DLD1 (cell line): Measurements from ENCODE around the gene GALNTL6.
"Not testable (repeated sequence)": the region's sequence is repeated elsewhere in the genome, so short reads cannot be mapped to it uniquely, and the experiment has no call there.

Experiments
- in situ Hi-C: cut with HindIII; loops from 2 replicates; pipeline ENCODE4 v1.10.0; 2017; ENCODE audit warnings: low sequenced_read_pairs

The GALNTL6 gene

GRCh38 chr4:172838943-172839342 is 1025.7 kb downstream of the GALNTL6 start:
- in situ Hi-C loops: no loop called here

GRCh38 chr4:172842779-172843178 is 1029.6 kb downstream of the GALNTL6 start:
- in situ Hi-C loops: no loop called here

GRCh38 chr4:172843192-172843591 is 1030.0 kb downstream of the GALNTL6 start:
- in situ Hi-C loops: no loop called here

GRCh38 chr4:172844556-172844955 is 1031.4 kb downstream of the GALNTL6 start:
- in situ Hi-C loops: no loop called here

GRCh38 chr4:172845281-172845680 is 1032.1 kb downstream of the GALNTL6 start:
- in situ Hi-C loops: no loop called here

- in situ Hi-C loops: no loop called here
These were observed 1037.6 kb downstream of the GALNTL6 start for GRCh38 chr4:172850838-172851237.

GRCh38 chr4:172851534-172851933 is 1038.3 kb downstream of the GALNTL6 start:
- in situ Hi-C loops: no loop called here

GRCh38 chr4:172857026-172857425 is 1043.8 kb downstream of the GALNTL6 start:
- in situ Hi-C loops: no loop called here

GRCh38 chr4:172858731-172859230 is 1045.6 kb downstream of the GALNTL6 start:
- in situ Hi-C loops: no loop called here

GRCh38 chr4:172865103-172865502 is 1051.9 kb downstream of the GALNTL6 start:
- in situ Hi-C loops: no loop called here

GRCh38 chr4:172865531-172866127 is 1052.4 kb downstream of the GALNTL6 start:
- in situ Hi-C loops: no loop called here

- in situ Hi-C loops: no loop called here
These were observed 1053.2 kb downstream of the GALNTL6 start for GRCh38 chr4:172866421-172866820.

- in situ Hi-C loops: no loop called here
These were observed 1054.6 kb downstream of the GALNTL6 start for GRCh38 chr4:172867835-172868234.

- in situ Hi-C loops: no loop called here
These were observed 1055.1 kb downstream of the GALNTL6 start for GRCh38 chr4:172868271-172868670.

- in situ Hi-C loops: no loop called here
These were observed 1056.5 kb downstream of the GALNTL6 start for GRCh38 chr4:172869621-172870268.

- in situ Hi-C loops: no loop called here
These were observed 1058.2 kb downstream of the GALNTL6 start for GRCh38 chr4:172871381-172871780.

- in situ Hi-C loops: no loop called here
These were observed 1061.7 kb downstream of the GALNTL6 start for GRCh38 chr4:172874944-172875343.

GRCh38 chr4:172876394-172876793 is 1063.2 kb downstream of the GALNTL6 start:
- in situ Hi-C loops: no loop called here

- in situ Hi-C loops: no loop called here
These were observed 1068.4 kb downstream of the GALNTL6 start for GRCh38 chr4:172881645-172882044.

- in situ Hi-C loops: not testable (repeated sequence)
These were observed 1074.2 kb downstream of the GALNTL6 start for GRCh38 chr4:172887358-172887757.

GRCh38 chr4:172887959-172888358 is 1074.8 kb downstream of the GALNTL6 start:
- in situ Hi-C loops: no loop called here

GRCh38 chr4:172892300-172892699 is 1079.1 kb downstream of the GALNTL6 start:
- in situ Hi-C loops: no loop called here

GRCh38 chr4:172895699-172896098 is 1082.5 kb downstream of the GALNTL6 start:
- in situ Hi-C loops: no loop called here
